HepG2 (cell line): ENCODE results near the gene FBH1. TPM values are rescaled to one million over a fixed set of nuclear protein-coding genes. Genes with fewer than 3 reads are reported as not detected.

Experiments
- ADNP ChIP-seq: sonication (generic); formaldehyde crosslinking; IDR thresholded peaks from 2 replicates; pipeline ENCODE4 v1.4.0; 2020; ENCODE audit warnings: missing genetic modification reagents
- DDIT3 ChIP-seq: sonication (generic); formaldehyde crosslinking; IDR thresholded peaks from 2 replicates; pipeline ENCODE4 v1.4.0; 2020; ENCODE audit warnings: mild to moderate bottlenecking, missing genetic modification reagents
- FOXP4 ChIP-seq: sonication (generic); formaldehyde crosslinking; IDR thresholded peaks from 2 replicates; pipeline ENCODE4 v1.4.0; 2020; ENCODE audit warnings: missing genetic modification reagents
- ISX ChIP-seq: sonication (generic); formaldehyde crosslinking; conservative IDR thresholded peaks from 2 replicates; pipeline ENCODE4 v1.5.0; 2020; ENCODE audit warnings: missing genetic modification reagents
- JUND ChIP-seq: sonication (generic); formaldehyde crosslinking; IDR thresholded peaks from 2 replicates; pipeline ENCODE4 v1.8.0; 2022; ENCODE audit warnings: mild to moderate bottlenecking, missing genetic modification reagents
- NFYC ChIP-seq: IDR thresholded peaks from 2 replicates; pipeline ENCODE4 v1.6.1; 2016; ENCODE audit warnings: missing genetic modification reagents, missing compliant biosample characterization
- POGK ChIP-seq: sonication (generic); formaldehyde crosslinking; conservative IDR thresholded peaks from 2 replicates; pipeline ENCODE4 v1.8.0; 2022; ENCODE audit warnings: mild to moderate bottlenecking, moderate library complexity, missing genetic modification reagents
- SOX6 ChIP-seq, 2 experiments: fragments of 450-650 bp in 1 of 2; sonication (generic) in 1 of 2; formaldehyde crosslinking in 1 of 2; IDR thresholded peaks; 2 replicates each; pipeline versions ENCODE4 v1.4.0 to v1.6.1; 2017 to 2020; ENCODE audit warnings: antibody characterized with exemption in 1 of 2, mild to moderate bottlenecking in 1 of 2, missing genetic modification reagents in 1 of 2
- STAT6 ChIP-seq: sonication (generic); formaldehyde crosslinking; IDR thresholded peaks from 2 replicates; pipeline ENCODE4 v1.4.0; 2020; ENCODE audit warnings: missing genetic modification reagents, mild to moderate bottlenecking, borderline replicate concordance
- ZFYVE20 ChIP-seq: sonication (generic); formaldehyde crosslinking; IDR thresholded peaks from 2 replicates; pipeline ENCODE4 v1.8.0; 2023; ENCODE audit warnings: low read depth, mild to moderate bottlenecking, moderate library complexity, missing genetic modification reagents, borderline replicate concordance
- polyA plus RNA-seq, 8 experiments: library from polyadenylated mRNA; depleted of rRNA in 3 of 8; stranded (reverse) in 7 of 8; unstranded in 1 of 8; fragments of >200 nt; fragmentation: Illumina TruSeq in 4 of 8; extraction: Trizol in 4 of 8; gene quantifications; 2 replicates each; pipeline versions ENCODE4 v1.2.1 to v1.2.3, GENCODE V29; 2011 to 2016; ENCODE audit warnings: low read depth in 4 of 8, missing spikeins in 1 of 8, mixed read lengths in 1 of 8; ENCODE audit not compliant: insufficient read depth in 1 of 8
- total RNA-seq, 5 experiments: library from RNA; depleted of rRNA; stranded (reverse); fragments of >200 nt; fragmentation: Illumina TruSeq; extraction: Trizol; gene quantifications; 2 replicates each; pipeline ENCODE4 v1.2.3, GENCODE V29; 2016; ENCODE audit warnings: low read depth in 1 of 5
- TF ChIP-seq, protein P1 (sequence below): sonication (generic); formaldehyde crosslinking; IDR thresholded peaks from 2 replicates; pipeline ENCODE4 v1.5.0; 2020; ENCODE audit warnings: mild to moderate bottlenecking, missing genetic modification reagents
- TF ChIP-seq, protein P2 (sequence below): sonication (generic); formaldehyde crosslinking; IDR thresholded peaks from 2 replicates; pipeline ENCODE4 v1.4.0; 2020; ENCODE audit warnings: mild to moderate bottlenecking, missing genetic modification reagents
- TF ChIP-seq, protein P3 (sequence below): sonication (generic); formaldehyde crosslinking; IDR thresholded peaks from 2 replicates; pipeline ENCODE4 v1.4.0; 2020; ENCODE audit warnings: missing genetic modification reagents, low read depth, mild to moderate bottlenecking, borderline replicate concordance

FBH1 gene
- total and polyA plus RNA-seq, 2 of the 13 experiments (the other 11 are each of a cell fraction or from before 2014, with no cell fraction given) = 48.8 to 60.3 TPM

DNA sequence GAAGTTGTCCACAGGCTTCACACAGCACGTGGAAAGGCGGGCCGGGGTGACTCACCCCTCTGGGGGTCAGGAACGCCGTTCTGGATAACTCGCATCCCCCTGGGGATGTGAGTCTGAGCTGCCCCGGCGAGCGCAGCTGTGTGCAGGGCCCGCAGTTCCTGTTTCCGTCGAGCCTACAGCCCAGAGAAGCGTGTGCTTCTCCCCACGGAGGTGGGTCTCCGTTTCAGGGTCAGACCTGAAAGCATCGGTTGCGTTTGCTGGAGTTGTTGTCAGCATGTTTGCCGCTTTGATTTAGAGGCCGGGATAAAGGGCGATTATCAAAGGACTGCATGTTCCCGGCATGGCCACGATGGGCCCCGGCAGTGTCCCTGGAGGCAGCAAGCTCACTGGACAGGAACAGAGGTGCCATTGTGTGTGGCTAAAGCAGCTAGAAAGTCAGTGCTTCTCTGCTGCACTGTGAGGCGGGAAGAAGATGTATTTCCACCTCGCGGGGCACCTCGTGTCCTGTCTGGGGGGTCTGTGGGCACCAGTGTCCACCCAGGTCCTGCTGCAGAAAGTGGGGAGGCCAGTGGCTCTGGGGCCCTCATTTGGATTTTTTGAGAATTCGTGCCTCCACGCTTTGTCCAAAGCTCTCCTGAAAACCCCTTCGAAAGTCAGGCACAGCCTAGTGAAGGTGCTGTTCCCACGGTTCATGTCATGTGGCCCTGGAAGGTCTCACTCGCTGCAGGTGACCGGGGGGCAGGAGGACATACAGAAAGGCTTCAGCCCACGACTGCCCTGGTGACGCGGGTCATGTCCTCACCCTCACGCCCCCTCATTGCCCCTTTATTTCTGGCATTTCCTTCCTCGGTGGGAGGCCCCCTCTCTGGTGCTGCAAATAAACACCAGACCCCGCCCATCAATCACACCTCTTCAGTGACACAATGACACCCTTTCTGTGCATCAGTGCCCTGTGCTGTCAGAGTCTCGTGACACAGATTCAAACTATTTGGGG is 49.4 kb upstream of the FBH1 start (continued):
- TF ChIP-seq ZFYVE20 (no peak), ISX (CRISPR knock-in tag) (no peak), SOX6 (IDR thresholded peaks at IDR 0.05) (no peak), SOX6 (CRISPR knock-in tag; IDR thresholded peaks at IDR 0.05) (no peak), FOXP4 (CRISPR knock-in tag) (peak; percentile 35; the same call in 1 of the 2 replicates), ADNP (CRISPR knock-in tag) (no peak), NFYC (CRISPR knock-in tag) (no peak), POGK (CRISPR knock-in tag) (no peak), STAT6 (CRISPR knock-in tag) (no peak), JUND (CRISPR knock-in tag) (0 out of 2 replicates have a peak, but pooled peaks have one; percentile 42), DDIT3 (CRISPR knock-in tag) (no peak)
- TF ChIP-seq, protein P1, sequence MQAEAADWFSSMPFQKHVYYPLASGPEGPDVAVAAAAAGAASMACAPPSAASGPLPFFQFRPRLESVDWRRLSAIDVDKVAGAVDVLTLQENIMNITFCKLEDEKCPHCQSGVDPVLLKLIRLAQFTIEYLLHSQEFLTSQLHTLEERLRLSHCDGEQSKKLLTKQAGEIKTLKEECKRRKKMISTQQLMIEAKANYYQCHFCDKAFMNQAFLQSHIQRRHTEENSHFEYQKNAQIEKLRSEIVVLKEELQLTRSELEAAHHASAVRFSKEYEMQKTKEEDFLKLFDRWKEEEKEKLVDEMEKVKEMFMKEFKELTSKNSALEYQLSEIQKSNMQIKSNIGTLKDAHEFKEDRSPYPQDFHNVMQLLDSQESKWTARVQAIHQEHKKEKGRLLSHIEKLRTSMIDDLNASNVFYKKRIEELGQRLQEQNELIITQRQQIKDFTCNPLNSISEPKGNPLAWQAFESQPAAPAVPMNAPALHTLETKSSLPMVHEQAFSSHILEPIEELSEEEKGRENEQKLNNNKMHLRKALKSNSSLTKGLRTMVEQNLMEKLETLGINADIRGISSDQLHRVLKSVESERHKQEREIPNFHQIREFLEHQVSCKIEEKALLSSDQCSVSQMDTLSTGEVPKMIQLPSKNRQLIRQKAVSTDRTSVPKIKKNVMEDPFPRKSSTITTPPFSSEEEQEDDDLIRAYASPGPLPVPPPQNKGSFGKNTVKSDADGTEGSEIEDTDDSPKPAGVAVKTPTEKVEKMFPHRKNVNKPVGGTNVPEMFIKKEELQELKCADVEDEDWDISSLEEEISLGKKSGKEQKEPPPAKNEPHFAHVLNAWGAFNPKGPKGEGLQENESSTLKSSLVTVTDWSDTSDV (CRISPR knock-in tag) = no peak
- TF ChIP-seq, protein P2, sequence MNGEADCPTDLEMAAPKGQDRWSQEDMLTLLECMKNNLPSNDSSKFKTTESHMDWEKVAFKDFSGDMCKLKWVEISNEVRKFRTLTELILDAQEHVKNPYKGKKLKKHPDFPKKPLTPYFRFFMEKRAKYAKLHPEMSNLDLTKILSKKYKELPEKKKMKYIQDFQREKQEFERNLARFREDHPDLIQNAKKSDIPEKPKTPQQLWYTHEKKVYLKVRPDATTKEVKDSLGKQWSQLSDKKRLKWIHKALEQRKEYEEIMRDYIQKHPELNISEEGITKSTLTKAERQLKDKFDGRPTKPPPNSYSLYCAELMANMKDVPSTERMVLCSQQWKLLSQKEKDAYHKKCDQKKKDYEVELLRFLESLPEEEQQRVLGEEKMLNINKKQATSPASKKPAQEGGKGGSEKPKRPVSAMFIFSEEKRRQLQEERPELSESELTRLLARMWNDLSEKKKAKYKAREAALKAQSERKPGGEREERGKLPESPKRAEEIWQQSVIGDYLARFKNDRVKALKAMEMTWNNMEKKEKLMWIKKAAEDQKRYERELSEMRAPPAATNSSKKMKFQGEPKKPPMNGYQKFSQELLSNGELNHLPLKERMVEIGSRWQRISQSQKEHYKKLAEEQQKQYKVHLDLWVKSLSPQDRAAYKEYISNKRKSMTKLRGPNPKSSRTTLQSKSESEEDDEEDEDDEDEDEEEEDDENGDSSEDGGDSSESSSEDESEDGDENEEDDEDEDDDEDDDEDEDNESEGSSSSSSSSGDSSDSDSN (CRISPR knock-in tag) = peak; percentile 78
- TF ChIP-seq, protein P3, sequence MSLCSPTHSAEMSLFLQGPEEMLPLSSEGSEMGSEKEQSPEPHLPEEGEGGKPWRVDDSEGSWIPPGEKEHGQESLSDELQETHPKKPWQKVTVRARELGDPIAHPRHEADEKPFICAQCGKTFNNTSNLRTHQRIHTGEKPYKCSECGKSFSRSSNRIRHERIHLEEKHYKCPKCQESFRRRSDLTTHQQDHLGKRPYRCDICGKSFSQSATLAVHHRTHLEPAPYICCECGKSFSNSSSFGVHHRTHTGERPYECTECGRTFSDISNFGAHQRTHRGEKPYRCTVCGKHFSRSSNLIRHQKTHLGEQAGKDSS (CRISPR knock-in tag) = peak; percentile 42; the same call in 1 of the 2 replicates
